ENCODE data around the gene VILL.

VILL gene

GRCh38 chr3:38016410-38016809 lies 25.8 kb downstream of the VILL start:
- H3K4me3 ChIP-seq (ENCODE audit: low read depth, low read length), result no peak overlapping the region

GRCh38 chr3:38016847-38017444 lies 26.4 kb downstream of the VILL start:
- H3K4me3 ChIP-seq (ENCODE audit: low read depth, low read length), result no peak overlapping the region

- no peak overlapping the region for H3K4me3 ChIP-seq (ENCODE audit: low read depth, low read length)
Measured at GRCh38 chr3:38017445-38018295, 27.1 kb downstream of the VILL start.

GRCh38 chr3:38018296-38019266 lies 28.0 kb downstream of the VILL start:
- H3K4me3 ChIP-seq (ENCODE audit: low read depth, low read length), result no peak overlapping the region

- H3K4me3 ChIP-seq (ENCODE audit: low read depth, low read length), result no peak overlapping the region
Measured at GRCh38 chr3:38019658-38020341, 29.2 kb downstream of the VILL start.

- no peak overlapping the region for H3K4me3 ChIP-seq (ENCODE audit: low read depth, low read length)
Measured at GRCh38 chr3:38020342-38020726, 29.7 kb downstream of the VILL start.

- H3K4me3 ChIP-seq (ENCODE audit: low read depth, low read length), result no peak overlapping the region
Measured at GRCh38 chr3:38021196-38021595, 30.6 kb downstream of the VILL start.

- no peak overlapping the region for H3K4me3 ChIP-seq (ENCODE audit: low read depth, low read length)
Measured at GRCh38 chr3:38022301-38022700, 31.7 kb downstream of the VILL start.

GRCh38 chr3:38022896-38023709 lies 32.5 kb downstream of the VILL start:
- H3K4me3 ChIP-seq (ENCODE audit: low read depth, low read length), result no peak overlapping the region

- H3K4me3 ChIP-seq (ENCODE audit: low read depth, low read length), result no peak overlapping the region
Measured at GRCh38 chr3:38026856-38027255, 36.3 kb downstream of the VILL start.

GRCh38 chr3:38027466-38028465 lies 37.2 kb downstream of the VILL start:
- H3K4me3 ChIP-seq (ENCODE audit: low read depth, low read length), result no peak overlapping the region

GRCh38 chr3:38028621-38029361 lies 38.2 kb downstream of the VILL start:
- H3K4me3 ChIP-seq (ENCODE audit: low read depth, low read length), result peak overlapping the region; percentile 63

GRCh38 chr3:38029400-38030125 lies 39.0 kb downstream of the VILL start, which contains the start of gene PLCD1:
PLCD1 (minus strand) TSS chr3:38029642; CDS start chr3:38029539, 103 bp downstream.
- peak within 1 kb of the TSS; percentile 63 for H3K4me3 ChIP-seq (ENCODE audit: low read depth, low read length)

GRCh38 chr3:38030126-38031021 lies 39.8 kb downstream of the VILL start:
- H3K4me3 ChIP-seq (ENCODE audit: low read depth, low read length), result peak overlapping the region; percentile 48

GRCh38 chr3:38031022-38031994 lies 40.7 kb downstream of the VILL start:
- H3K4me3 ChIP-seq (ENCODE audit: low read depth, low read length), result no peak overlapping the region
